Measurements from ENCODE around the gene SSNA1. TPM values are rescaled to one million over a fixed set of nuclear protein-coding genes. Genes with fewer than 3 reads are reported as not detected.

The SSNA1 gene
- polyA plus RNA-seq, 2 donors, result 104 TPM

GRCh38 chr9:137224830-137225694, 36.6 kb downstream of the SSNA1 start, which contains the start of gene CYSRT1:
Gene CYSRT1, plus strand, starts transcription at chr9:137225174. Its CDS starts 448 bp downstream, at chr9:137225622.
- WGBS, 2 donors, result 44 to 48% methylated on average over 22 to 23 of the region's 23 CpGs
- H3K4me3 ChIP-seq (ENCODE audit: low read depth in 1 of 2, low read length in 2 of 2), result peak within 1 kb of the TSS; percentile 66 to 67
- H3K36me3 ChIP-seq (ENCODE audit: control insufficient read depth in 2 of 2, insufficient read depth in 2 of 2, low read length in 1 of 2), result peaks cover 0 to 8% of the 10 kb centered on the region in 2 donors
- H3K27ac ChIP-seq (ENCODE audit: low read depth in 2 of 2, low read length in 1 of 2), result peak within 1 kb of the TSS; percentile 94 to 96
- no peaks in the 10 kb centered on the region for H3K9me3 ChIP-seq (ENCODE audit: control insufficient read depth in 2 of 2, insufficient read depth in 1 of 2, low read depth in 1 of 2, low read length in 1 of 2)
- H3K27me3 ChIP-seq (ENCODE audit: control insufficient read depth in 1 of 2, insufficient read depth in 2 of 2, low read length in 2 of 2), result no peaks in the 10 kb centered on the region
- peaks cover 3 to 25% of the 10 kb centered on the region in 2 donors for H3K4me1 ChIP-seq (ENCODE audit: control insufficient read depth in 2 of 2, insufficient read depth in 2 of 2, low read length in 1 of 2)

- no peaks in the 10 kb centered on the region for H3K27me3 ChIP-seq (ENCODE audit: control insufficient read depth in 1 of 2, insufficient read depth in 2 of 2, low read length in 2 of 2)
- no peaks in the 10 kb centered on the region for H3K9me3 ChIP-seq (ENCODE audit: control insufficient read depth in 2 of 2, insufficient read depth in 1 of 2, low read depth in 1 of 2, low read length in 1 of 2)
- WGBS, 2 donors, result 74 to 78% methylated on average over 20 to 21 of the region's 21 CpGs
- H3K36me3 ChIP-seq (ENCODE audit: control insufficient read depth in 2 of 2, insufficient read depth in 2 of 2, low read length in 1 of 2), result peaks cover 0 to 8% of the 10 kb centered on the region in 2 donors
- peaks cover 3 to 25% of the 10 kb centered on the region in 2 donors for H3K4me1 ChIP-seq (ENCODE audit: control insufficient read depth in 2 of 2, insufficient read depth in 2 of 2, low read length in 1 of 2)
- peak overlapping the region; percentile 93 to 94 for H3K27ac ChIP-seq (ENCODE audit: low read depth in 2 of 2, low read length in 1 of 2)
- H3K4me3 ChIP-seq (ENCODE audit: low read depth in 1 of 2, low read length in 2 of 2), result peak overlapping the region; percentile 64 to 66
Measured at GRCh38 chr9:137225699-137226331, 37.3 kb downstream of the SSNA1 start.

- 52 to 60% methylated on average over 18 of the region's 18 CpGs for WGBS, 2 donors
- Histone ChIP-seq H3K36me3 (ENCODE audit: control insufficient read depth in 2 of 2, insufficient read depth in 2 of 2, low read length in 1 of 2) (peaks cover 0 to 8% of the 10 kb centered on the region in 2 donors), H3K27ac (ENCODE audit: low read depth in 2 of 2, low read length in 1 of 2) (peak overlapping the region; percentile 93 to 94), H3K4me1 (ENCODE audit: control insufficient read depth in 2 of 2, insufficient read depth in 2 of 2, low read length in 1 of 2) (peaks cover 3 to 25% of the 10 kb centered on the region in 2 donors), H3K4me3 (ENCODE audit: low read depth in 1 of 2, low read length in 2 of 2) (peak overlapping the region; percentile 64 to 66), H3K9me3 (ENCODE audit: control insufficient read depth in 2 of 2, insufficient read depth in 1 of 2, low read depth in 1 of 2, low read length in 1 of 2) (no peaks in the 10 kb centered on the region), H3K27me3 (ENCODE audit: control insufficient read depth in 1 of 2, insufficient read depth in 2 of 2, low read length in 2 of 2) (no peaks in the 10 kb centered on the region)
Measured at GRCh38 chr9:137226338-137227053, 38.0 kb downstream of the SSNA1 start.

- Histone ChIP-seq H3K9me3 (ENCODE audit: control insufficient read depth in 2 of 2, insufficient read depth in 1 of 2, low read depth in 1 of 2, low read length in 1 of 2) (no peaks in the 10 kb centered on the region), H3K36me3 (ENCODE audit: control insufficient read depth in 2 of 2, insufficient read depth in 2 of 2, low read length in 1 of 2) (peaks cover 0 to 8% of the 10 kb centered on the region in 2 donors), H3K4me1 (ENCODE audit: control insufficient read depth in 2 of 2, insufficient read depth in 2 of 2, low read length in 1 of 2) (peaks cover 3 to 25% of the 10 kb centered on the region in 2 donors), H3K4me3 (ENCODE audit: low read depth in 1 of 2, low read length in 2 of 2) (peak within 1 kb of the TSS; percentile 64 to 66), H3K27me3 (ENCODE audit: control insufficient read depth in 1 of 2, insufficient read depth in 2 of 2, low read length in 2 of 2) (no peaks in the 10 kb centered on the region), H3K27ac (ENCODE audit: low read depth in 2 of 2, low read length in 1 of 2) (peak within 1 kb of the TSS; percentile 93 to 94)
- 22 to 28% methylated on average over 25 of the region's 25 CpGs for WGBS, 2 donors
Measured at GRCh38 chr9:137227054-137227852, 38.8 kb downstream of the SSNA1 start, which contains the start of gene RNF224. Gene RNF224, plus strand, starts transcription at chr9:137227502. Its CDS starts 834 bp downstream, at chr9:137228336.

- Histone ChIP-seq H3K36me3 (ENCODE audit: control insufficient read depth in 2 of 2, insufficient read depth in 2 of 2, low read length in 1 of 2) (peaks cover 0 to 8% of the 10 kb centered on the region in 2 donors), H3K4me1 (ENCODE audit: control insufficient read depth in 2 of 2, insufficient read depth in 2 of 2, low read length in 1 of 2) (peaks cover 3 to 21% of the 10 kb centered on the region in 2 donors), H3K27me3 (ENCODE audit: control insufficient read depth in 1 of 2, insufficient read depth in 2 of 2, low read length in 2 of 2) (no peaks in the 10 kb centered on the region), H3K4me3 (ENCODE audit: low read depth in 1 of 2, low read length in 2 of 2) (no peak overlapping the region), H3K9me3 (ENCODE audit: control insufficient read depth in 2 of 2, insufficient read depth in 1 of 2, low read depth in 1 of 2, low read length in 1 of 2) (no peaks in the 10 kb centered on the region), H3K27ac (ENCODE audit: low read depth in 2 of 2, low read length in 1 of 2) (peak overlapping the region; percentile 93 to 94)
- WGBS, 2 donors, result 31 to 36% methylated on average over 12 to 18 of the region's 18 CpGs
Measured at GRCh38 chr9:137227853-137228505, 39.5 kb downstream of the SSNA1 start.

- Histone ChIP-seq H3K4me3 (ENCODE audit: low read depth in 1 of 2, low read length in 2 of 2) (no peak overlapping the region), H3K27ac (ENCODE audit: low read depth in 2 of 2, low read length in 1 of 2) (peak overlapping the region in 1 of 2 donors; percentile 50), H3K9me3 (ENCODE audit: control insufficient read depth in 2 of 2, insufficient read depth in 1 of 2, low read depth in 1 of 2, low read length in 1 of 2) (no peaks in the 10 kb centered on the region), H3K36me3 (ENCODE audit: control insufficient read depth in 2 of 2, insufficient read depth in 2 of 2, low read length in 1 of 2) (peaks cover 0 to 8% of the 10 kb centered on the region in 2 donors), H3K4me1 (ENCODE audit: control insufficient read depth in 2 of 2, insufficient read depth in 2 of 2, low read length in 1 of 2) (peaks cover 3 to 21% of the 10 kb centered on the region in 2 donors), H3K27me3 (ENCODE audit: control insufficient read depth in 1 of 2, insufficient read depth in 2 of 2, low read length in 2 of 2) (no peaks in the 10 kb centered on the region)
- 44 to 64% methylated on average over 27 to 29 of the region's 29 CpGs for WGBS, 2 donors
Measured at GRCh38 chr9:137228506-137228967, 40.1 kb downstream of the SSNA1 start.

- Histone ChIP-seq H3K9me3 (ENCODE audit: control insufficient read depth in 2 of 2, insufficient read depth in 1 of 2, low read depth in 1 of 2, low read length in 1 of 2) (no peaks in the 10 kb centered on the region), H3K4me3 (ENCODE audit: low read depth in 1 of 2, low read length in 2 of 2) (no peak overlapping the region), H3K36me3 (ENCODE audit: control insufficient read depth in 2 of 2, insufficient read depth in 2 of 2, low read length in 1 of 2) (peaks cover 0 to 8% of the 10 kb centered on the region in 2 donors), H3K4me1 (ENCODE audit: control insufficient read depth in 2 of 2, insufficient read depth in 2 of 2, low read length in 1 of 2) (peaks cover 3 to 17% of the 10 kb centered on the region in 2 donors), H3K27me3 (ENCODE audit: control insufficient read depth in 1 of 2, insufficient read depth in 2 of 2, low read length in 2 of 2) (no peaks in the 10 kb centered on the region), H3K27ac (ENCODE audit: low read depth in 2 of 2, low read length in 1 of 2) (peak overlapping the region in 1 of 2 donors; percentile 1)
- WGBS, 2 donors, result 64 to 67% methylated on average over 27 of the region's 27 CpGs
Measured at GRCh38 chr9:137228968-137229896, 40.8 kb downstream of the SSNA1 start.

Data from esophagus (tissue), 2 donors.